Astrocyte of the spinal cord (primary cell): ENCODE data around the gene NXT2.

Experiments
- DNase-seq: peaks from one replicate; pipeline ENCODE4 v3.0.0; 2011; ENCODE audit warnings: low read depth, low spot score
- H3K4me3 ChIP-seq: 2 replicates; pipeline ENCODE4 v1.5.1; 2011; ENCODE audit warnings: low read depth, mild to moderate bottlenecking, low read length, moderate library complexity
- in situ Hi-C: cut with HindIII; loops from 2 replicates; pipeline ENCODE4 v1.10.0; 2017; ENCODE audit warnings: low sequenced_read_pairs
- TF ChIP-seq, protein P1 (sequence below): IDR thresholded peaks from 2 replicates; pipeline ENCODE4 v1.5.1; 2012; ENCODE audit warnings: low read depth, mild to moderate bottlenecking, low read length, inconsistent platforms

NXT2 gene

DNA sequence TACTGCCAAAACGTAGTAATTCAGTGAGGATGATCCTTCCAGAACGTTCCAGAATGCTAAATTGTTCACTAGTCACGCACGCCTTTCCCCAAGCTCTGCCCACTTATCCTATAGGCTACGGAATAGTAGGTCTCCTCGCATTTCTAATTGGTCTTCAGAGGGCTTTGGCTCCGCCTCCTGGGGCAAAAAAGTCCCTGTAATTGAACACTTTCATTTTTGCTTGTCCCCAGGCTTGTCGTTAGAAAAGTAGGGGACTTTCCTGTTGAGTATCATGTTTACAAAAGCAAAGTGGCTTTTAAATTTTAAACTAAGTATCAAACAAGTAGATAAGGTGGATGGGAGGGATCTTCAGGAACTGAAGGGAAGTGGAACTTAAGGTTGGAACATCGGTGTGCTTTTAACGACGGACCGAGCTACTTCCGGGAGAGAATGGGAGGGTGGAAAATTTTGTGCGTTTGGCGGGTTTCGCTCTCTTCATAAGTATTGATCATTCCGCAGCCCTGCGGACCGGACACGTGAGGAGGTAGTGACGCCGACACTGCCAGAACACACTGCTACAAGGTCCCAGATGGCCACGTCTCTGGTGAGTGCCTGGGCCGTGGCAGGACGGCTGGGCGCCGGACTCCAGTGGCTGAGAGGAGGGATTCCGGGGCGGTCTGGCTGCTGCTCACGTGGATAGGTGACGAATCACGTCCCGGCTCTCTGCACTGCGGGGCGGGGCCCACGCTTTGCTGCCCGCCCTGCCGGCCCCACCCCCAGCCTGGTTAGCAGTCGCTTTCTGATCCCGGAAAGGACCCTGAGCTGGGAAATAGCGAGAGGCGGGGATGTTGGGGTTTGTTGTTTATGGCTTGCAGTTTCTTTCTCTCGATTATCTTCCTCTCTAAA lies at the start of gene NXT2:
NXT2 (plus strand) TSS at position 406 of the 885 bp plus-strand sequence; CDS start at position 569, 163 bp downstream.
- DNase-seq: peak; percentile 94
- TF ChIP-seq, protein P1, sequence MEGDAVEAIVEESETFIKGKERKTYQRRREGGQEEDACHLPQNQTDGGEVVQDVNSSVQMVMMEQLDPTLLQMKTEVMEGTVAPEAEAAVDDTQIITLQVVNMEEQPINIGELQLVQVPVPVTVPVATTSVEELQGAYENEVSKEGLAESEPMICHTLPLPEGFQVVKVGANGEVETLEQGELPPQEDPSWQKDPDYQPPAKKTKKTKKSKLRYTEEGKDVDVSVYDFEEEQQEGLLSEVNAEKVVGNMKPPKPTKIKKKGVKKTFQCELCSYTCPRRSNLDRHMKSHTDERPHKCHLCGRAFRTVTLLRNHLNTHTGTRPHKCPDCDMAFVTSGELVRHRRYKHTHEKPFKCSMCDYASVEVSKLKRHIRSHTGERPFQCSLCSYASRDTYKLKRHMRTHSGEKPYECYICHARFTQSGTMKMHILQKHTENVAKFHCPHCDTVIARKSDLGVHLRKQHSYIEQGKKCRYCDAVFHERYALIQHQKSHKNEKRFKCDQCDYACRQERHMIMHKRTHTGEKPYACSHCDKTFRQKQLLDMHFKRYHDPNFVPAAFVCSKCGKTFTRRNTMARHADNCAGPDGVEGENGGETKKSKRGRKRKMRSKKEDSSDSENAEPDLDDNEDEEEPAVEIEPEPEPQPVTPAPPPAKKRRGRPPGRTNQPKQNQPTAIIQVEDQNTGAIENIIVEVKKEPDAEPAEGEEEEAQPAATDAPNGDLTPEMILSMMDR: no peak
- in situ Hi-C loops: no loop called here
- H3K4me3 ChIP-seq: peak within 1 kb of the TSS; percentile 68

DNA sequence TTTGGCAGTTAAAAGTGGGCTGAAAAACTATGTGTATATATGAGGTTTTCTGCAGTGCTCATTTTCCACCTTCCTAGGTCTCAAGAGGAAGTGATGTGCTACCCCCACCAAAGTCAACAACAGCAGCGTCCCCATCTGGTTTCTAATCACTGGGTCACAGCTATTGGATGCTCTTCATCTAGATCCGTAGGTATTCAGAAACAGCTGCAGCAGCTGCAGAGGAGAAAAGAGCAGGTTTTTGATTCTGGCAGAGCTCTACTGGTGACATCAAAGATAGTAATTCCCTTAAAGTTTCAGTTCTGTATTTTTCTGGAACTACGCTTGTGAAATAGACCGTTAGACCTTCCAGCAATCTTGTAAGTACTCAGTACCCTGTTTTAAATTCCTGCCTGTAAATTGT lies 49.0 kb upstream of the NXT2 start:
- in situ Hi-C loops: no loop called here
- H3K4me3 ChIP-seq: no peak overlapping the region
- DNase-seq: no peak
- TF ChIP-seq, protein P1: no peak

DNA sequence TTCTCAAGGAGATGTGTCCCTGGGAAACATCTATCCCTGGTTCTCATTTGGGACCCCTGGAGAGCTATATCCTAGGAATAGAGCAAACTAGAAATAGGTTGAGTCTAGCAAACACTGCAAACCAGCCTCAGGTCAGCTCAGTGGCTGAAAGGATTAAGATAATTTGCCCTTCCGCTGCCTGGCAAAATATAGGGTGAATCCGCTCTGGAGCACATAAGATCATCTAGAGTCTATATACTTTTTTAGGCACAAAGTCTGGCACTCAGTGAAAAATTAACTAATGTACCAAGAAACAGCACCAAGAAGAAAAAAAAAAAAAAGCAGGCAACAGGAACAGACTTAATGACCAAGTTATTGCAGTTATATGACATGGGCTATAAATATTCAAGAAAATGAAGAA lies 47.5 kb upstream of the NXT2 start:
- H3K4me3 ChIP-seq: no peak overlapping the region
- DNase-seq: no peak
- in situ Hi-C loops: no loop called here
- TF ChIP-seq, protein P1: no peak

DNA sequence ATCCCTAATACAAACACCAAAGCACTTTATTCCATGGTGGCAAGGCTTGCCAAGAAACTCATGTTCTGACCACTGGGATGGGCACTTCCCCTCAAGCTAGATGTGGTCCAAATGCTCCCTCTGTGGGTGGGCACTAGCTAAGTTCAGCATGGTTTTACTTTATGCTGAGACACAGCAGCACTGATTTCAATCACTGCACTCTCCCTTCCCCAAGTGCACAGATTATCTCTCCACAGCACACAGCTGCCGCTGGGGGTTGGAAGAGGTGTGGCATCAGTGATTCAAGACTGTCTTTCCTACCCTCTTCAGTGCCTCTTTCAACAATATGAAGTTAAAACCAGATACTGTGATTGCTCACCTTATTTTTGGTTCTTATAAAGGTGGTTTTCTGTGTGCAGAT lies 38.2 kb upstream of the NXT2 start:
- no peak for DNase-seq
- in situ Hi-C loops: no loop called here
- TF ChIP-seq, protein P1: no peak
- H3K4me3 ChIP-seq: no peak overlapping the region

DNA sequence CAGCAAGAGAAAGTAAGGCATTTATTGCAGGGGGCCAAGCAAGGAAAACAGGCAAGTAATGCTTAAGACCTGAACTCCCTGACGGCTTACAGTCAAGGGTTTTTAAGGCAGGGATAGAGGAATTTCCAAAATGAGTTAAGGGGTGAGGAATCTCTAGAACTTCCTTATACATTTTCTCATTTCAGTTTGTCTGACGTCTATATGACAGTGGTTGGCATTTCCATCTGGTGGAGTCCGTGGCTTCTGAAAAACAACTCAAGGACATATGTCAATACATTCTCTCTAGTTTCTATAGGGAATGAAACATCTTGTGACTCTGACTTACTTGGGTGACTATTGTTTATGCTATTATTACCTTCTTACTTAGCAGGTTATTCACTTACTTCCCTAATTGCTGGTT lies 35.5 kb upstream of the NXT2 start:
- H3K4me3 ChIP-seq: no peak overlapping the region
- TF ChIP-seq, protein P1: no peak
- in situ Hi-C loops: no loop called here
- no peak for DNase-seq

DNA sequence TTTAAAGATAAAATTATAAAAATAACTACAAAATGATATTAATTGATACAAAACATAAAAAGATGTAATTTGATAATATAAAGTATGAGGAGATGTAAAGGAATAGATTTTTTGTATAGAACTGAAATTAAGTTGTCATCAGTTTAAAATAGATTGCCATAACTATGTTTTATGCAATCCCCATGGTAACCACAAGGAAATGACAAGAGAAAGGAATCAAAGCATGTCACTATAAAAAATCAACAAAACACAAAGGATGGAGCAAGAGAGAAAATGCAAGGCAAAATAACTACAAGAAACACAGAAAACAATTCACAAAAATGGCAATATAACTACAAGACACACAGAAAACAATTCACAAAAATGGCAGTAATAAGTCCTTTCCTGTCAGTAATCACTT lies 27.7 kb upstream of the NXT2 start:
- TF ChIP-seq, protein P1: no peak
- H3K4me3 ChIP-seq: no peak overlapping the region
- in situ Hi-C loops: no loop called here
- no peak for DNase-seq
